Epithelial cell of esophagus (primary cell): ENCODE measurements around the gene ZNF584.

Experiments
- DNase-seq: peaks from one replicate; pipeline ENCODE4 v3.0.0; 2010; ENCODE audit warnings: low read depth
- H3K4me3 ChIP-seq: 2 replicates; pipeline ENCODE4 v1.5.1; 2011; ENCODE audit warnings: mild to moderate bottlenecking, low read length, control low read depth
- TF ChIP-seq, protein P1 (sequence below): IDR thresholded peaks from 2 replicates; pipeline ENCODE4 v1.5.1; 2011; ENCODE audit warnings: low read depth, mild to moderate bottlenecking, low read length, control low read depth, inconsistent platforms; ENCODE audit not compliant: insufficient read depth; ENCODE audit errors: missing control alignments

Gene ZNF584

DNA sequence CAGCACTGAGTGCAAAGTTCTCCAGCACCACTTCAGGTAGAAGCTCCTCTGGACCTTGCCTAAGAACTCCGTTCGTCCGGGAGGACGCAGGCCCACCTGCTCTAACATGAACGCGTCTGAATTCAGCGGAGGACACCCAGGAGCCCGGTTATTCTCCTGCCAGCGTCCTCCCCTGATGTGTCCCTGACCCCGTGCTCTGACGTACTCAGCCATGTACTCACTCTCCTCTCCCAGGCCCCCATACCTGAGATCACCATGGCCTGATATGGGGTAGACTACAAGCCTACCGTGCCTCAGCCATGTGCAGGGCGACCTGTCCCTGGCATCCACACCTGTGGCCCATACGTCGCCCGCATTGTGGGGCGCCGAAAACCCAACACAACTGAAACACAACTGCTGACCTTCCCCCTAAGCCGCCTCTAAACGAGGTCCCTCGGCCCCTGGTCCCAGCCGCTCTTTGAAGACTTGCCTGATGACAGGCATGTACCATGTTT is 744 bp upstream of the ZNF584 start:
- H3K4me3 ChIP-seq, result peak overlapping the region; percentile 90
- DNase-seq, result no peak
- TF ChIP-seq, protein P1, sequence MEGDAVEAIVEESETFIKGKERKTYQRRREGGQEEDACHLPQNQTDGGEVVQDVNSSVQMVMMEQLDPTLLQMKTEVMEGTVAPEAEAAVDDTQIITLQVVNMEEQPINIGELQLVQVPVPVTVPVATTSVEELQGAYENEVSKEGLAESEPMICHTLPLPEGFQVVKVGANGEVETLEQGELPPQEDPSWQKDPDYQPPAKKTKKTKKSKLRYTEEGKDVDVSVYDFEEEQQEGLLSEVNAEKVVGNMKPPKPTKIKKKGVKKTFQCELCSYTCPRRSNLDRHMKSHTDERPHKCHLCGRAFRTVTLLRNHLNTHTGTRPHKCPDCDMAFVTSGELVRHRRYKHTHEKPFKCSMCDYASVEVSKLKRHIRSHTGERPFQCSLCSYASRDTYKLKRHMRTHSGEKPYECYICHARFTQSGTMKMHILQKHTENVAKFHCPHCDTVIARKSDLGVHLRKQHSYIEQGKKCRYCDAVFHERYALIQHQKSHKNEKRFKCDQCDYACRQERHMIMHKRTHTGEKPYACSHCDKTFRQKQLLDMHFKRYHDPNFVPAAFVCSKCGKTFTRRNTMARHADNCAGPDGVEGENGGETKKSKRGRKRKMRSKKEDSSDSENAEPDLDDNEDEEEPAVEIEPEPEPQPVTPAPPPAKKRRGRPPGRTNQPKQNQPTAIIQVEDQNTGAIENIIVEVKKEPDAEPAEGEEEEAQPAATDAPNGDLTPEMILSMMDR, result no peak

- peak overlapping the region; percentile 90 for H3K4me3 ChIP-seq
- DNase-seq, result peak; percentile 38
- TF ChIP-seq, protein P1, result no peak
These were observed 751 bp downstream of the ZNF584 start for GRCh38 chr19:58409010-58409790.

DNA sequence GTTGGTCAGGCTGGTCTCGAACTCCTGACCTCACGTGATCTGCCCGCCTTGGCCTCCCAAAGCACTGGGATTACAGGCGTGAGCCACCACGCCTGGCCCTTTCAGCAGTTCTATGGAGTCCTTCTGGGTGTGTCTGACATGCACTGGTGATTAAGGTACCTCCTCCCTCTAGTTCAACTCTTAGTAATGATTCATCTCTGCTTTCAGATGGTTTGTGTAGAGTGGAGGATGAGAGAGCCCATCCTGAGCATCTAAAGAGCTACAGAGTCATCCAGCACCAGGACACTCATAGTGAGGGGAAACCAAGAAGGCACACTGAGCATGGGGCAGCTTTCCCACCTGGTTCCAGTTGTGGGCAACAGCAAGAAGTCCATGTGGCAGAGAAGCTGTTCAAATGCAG is 8.2 kb downstream of the ZNF584 start:
- no peak overlapping the region for H3K4me3 ChIP-seq
- DNase-seq, result peak; percentile 34
- TF ChIP-seq, protein P1, result no peak

GRCh38 chr19:58417071-58417470 is 8.6 kb downstream of the ZNF584 start:
- H3K4me3 ChIP-seq, result no peak overlapping the region
- no peak for DNase-seq
- TF ChIP-seq, protein P1, result no peak

GRCh38 chr19:58428617-58429016 is 20.2 kb downstream of the ZNF584 start:
- DNase-seq, result peak; percentile 97
- TF ChIP-seq, protein P1, result no peak

DNA sequence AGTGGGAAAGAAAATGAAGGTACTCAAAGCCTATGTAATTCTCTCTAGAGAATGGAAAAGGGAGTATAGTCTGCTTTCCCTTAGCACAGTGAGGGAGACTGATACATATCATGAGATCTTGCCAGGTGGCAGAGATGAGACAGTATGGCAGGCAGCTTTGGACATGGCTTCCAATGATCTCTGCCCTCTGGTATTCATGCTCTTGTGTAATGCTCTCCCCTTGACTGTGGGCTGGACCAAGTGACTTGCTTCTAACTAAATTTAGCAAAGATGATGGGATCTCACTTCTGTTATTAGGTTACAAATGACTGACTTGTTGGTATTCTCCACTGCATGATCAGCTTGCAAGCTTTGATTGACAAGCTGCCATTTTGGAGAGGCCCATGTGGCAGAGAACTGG is 21.3 kb downstream of the ZNF584 start:
- TF ChIP-seq, protein P1, result no peak
- no peak overlapping the region for H3K4me3 ChIP-seq
- DNase-seq, result peak; percentile 58

More at GRCh38 chr19:58428617-58429016, 20.2 kb downstream of the ZNF584 start:
- no peak overlapping the region for H3K4me3 ChIP-seq

DNA sequence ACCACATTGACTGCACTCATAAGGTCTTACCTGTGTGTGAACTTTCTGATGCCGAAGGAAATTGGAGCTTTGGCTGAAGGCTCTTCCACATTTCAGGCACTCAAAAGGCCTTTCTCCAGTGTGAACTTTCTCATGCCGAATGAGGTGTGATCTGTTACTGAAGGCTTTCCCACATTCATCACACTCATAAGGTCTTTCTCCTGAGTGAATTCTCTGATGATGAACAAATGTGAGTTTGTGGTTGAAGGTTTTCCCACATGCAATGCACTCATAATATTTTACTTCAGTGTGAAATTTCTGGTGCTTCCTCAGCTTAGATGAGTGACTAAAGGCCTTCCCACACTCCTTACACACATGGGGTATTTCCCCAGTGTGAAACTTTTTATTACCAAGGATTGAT is 25.8 kb downstream of the ZNF584 start:
- DNase-seq, result no peak
- TF ChIP-seq, protein P1, result no peak
- H3K4me3 ChIP-seq, result no peak overlapping the region
